Right lung (tissue), 5 donors: ENCODE results near the gene CLSTN3. TPM values are rescaled to one million over a fixed set of nuclear protein-coding genes. Genes with fewer than 3 reads are reported as not detected.
"Not testable (repeated sequence)": the region's sequence is repeated elsewhere in the genome, so short reads cannot be mapped to it uniquely, and the experiment has no call there.

Experiments
- DNase-seq, 2 donors: peaks; one replicate each; pipeline ENCODE4 v3.0.0-alpha.2; 2013
- polyA plus RNA-seq, 5 donors: library from polyadenylated mRNA; unstranded; fragments of 120-200 nt; gene quantifications; one replicate each; pipeline versions ENCODE4 v1.2.1 to v1.2.3, GENCODE V29; 2013; ENCODE audit warnings: inconsistent platforms in 1 of 5, low replicate concordance in 1 of 5; ENCODE audit not compliant: insufficient read length in 5 of 5, insufficient read depth in 1 of 5

The CLSTN3 gene
- polyA plus RNA-seq, 5 donors, result 46.7 to 68.1 (median 63.9) TPM

- DNase-seq, result no peak
Observed at GRCh38 chr12:7101694-7102131, 28.5 kb upstream of the CLSTN3 start.

GRCh38 chr12:7102582-7102981 lies 27.6 kb upstream of the CLSTN3 start:
- no peak for DNase-seq

GRCh38 chr12:7103837-7104584 lies 26.2 kb upstream of the CLSTN3 start:
- no peak for DNase-seq

GRCh38 chr12:7106082-7106481 lies 24.1 kb upstream of the CLSTN3 start:
- no peak for DNase-seq

GRCh38 chr12:7107181-7107580 lies 23.0 kb upstream of the CLSTN3 start:
- not testable (repeated sequence) for DNase-seq

DNA sequence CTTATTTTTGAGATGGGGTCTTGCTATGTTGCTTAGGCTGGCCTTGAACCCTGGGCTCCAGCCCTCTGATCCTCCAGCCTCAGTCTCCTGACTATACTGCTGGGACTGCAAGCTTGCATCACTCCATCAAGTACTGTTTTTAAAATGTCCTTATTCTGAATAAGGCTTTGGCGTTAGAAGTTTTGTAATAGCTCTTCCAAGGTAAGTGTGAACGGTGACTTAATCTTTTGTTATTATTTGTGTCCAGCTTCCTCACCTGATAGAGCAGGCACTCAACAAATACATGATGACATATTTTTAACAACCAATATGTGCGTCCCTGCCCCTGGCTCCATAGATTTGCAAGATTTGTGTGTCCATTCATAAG lies 22.6 kb upstream of the CLSTN3 start:
- DNase-seq, result no peak

- peak; percentile 68 to 71 for DNase-seq
Observed at GRCh38 chr12:7108003-7108795, 22.0 kb upstream of the CLSTN3 start.

GRCh38 chr12:7108796-7109571 lies 21.2 kb upstream of the CLSTN3 start, which contains the start of gene C1RL:
Gene C1RL, minus strand, starts transcription at chr12:7109214. Its CDS starts 34 bp downstream, at chr12:7109180.
- peak; percentile 85 to 88 for DNase-seq

- no peak for DNase-seq
Observed at GRCh38 chr12:7109572-7109920, 20.6 kb upstream of the CLSTN3 start.

- DNase-seq, result no peak
Observed at GRCh38 chr12:7110661-7111060, 19.5 kb upstream of the CLSTN3 start.

DNA sequence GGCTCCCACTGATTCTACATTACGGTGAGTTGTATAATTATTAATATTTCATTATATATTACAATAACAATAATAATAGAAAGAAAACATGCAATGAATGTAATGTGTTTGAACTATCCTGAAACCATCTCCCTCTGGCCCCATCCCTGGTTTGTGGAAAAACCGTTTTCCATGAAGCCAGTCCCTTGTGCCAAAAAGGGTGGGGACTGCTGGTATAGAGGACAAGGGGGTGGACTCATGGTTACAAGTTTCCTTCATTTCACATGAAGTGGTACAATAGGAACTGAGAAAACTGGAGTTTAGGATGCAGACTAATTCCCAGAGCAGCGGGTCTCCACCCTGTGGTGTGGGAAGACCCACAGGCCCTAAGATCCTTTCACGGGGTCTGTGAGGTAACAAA lies 18.1 kb upstream of the CLSTN3 start:
- no peak for DNase-seq

GRCh38 chr12:7113389-7113871 lies 16.7 kb upstream of the CLSTN3 start:
- no peak for DNase-seq

- DNase-seq, result no peak
Observed at GRCh38 chr12:7114008-7114407, 16.2 kb upstream of the CLSTN3 start.

GRCh38 chr12:7114851-7115250 lies 15.3 kb upstream of the CLSTN3 start:
- DNase-seq, result no peak

DNA sequence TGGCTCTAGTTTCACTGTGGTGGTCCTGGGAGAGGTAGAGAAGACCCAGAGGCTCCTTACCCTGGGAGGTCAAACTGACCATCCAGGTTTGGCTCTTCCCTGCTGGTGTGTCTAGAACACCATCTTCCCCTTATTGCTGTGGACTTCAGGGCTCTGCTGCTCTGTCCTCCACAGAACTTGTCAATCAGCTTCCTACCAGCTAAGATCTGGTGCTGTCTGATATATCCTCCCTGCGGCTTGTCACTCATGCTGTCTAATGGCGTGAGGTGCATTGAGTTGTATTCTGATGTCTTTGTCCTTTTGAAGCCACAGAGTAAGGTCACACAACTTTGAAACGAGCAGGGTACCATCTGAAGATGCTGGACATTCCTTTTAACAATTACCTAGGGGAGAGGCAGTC lies 14.0 kb upstream of the CLSTN3 start:
- no peak for DNase-seq

- no peak for DNase-seq
Observed at GRCh38 chr12:7116916-7117315, 13.3 kb upstream of the CLSTN3 start.

DNA sequence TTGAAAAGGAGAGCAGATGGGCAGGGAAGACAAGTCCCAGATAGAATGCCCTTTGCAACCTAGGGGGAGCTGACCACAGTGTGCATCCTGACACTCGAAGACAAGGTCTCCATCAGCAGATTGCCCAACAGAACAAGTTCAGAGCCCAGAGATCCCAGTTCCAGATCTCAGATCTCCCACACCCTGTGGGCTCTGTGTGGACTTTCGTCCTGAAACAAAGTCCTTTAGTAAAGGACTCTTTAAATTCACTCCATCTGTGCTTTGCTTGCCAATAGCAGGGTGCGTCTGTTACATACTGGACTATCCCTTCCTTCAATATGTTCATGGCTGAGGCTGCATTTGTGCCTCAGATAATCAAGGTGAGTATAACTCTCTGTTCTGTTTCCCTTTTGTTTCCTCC lies 12.5 kb upstream of the CLSTN3 start:
- DNase-seq, result no peak

DNA sequence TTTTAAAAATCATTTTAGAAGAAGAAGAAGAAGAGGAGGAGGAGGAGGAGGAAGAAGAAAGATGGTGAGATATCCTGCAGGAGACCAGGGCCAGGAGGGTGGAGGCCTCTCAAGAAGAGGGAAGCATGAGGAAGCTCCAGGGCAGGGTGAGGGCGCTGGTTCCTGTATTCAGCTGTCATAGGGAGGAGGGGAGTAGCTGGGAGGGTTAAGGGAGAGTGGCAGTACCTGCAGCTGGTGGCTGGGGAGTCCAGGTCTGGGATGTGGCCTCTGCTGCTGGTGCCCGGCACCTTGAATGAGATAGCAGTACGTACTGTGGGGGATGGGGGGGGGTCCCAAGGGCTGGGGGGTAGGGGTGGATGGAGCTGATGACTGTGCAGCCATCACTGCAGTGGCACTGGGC lies 11.3 kb upstream of the CLSTN3 start:
- no peak for DNase-seq

- no peak for DNase-seq
Observed at GRCh38 chr12:7120166-7120565, 10.0 kb upstream of the CLSTN3 start.

- DNase-seq, result no peak
Observed at GRCh38 chr12:7121324-7121723, 8.8 kb upstream of the CLSTN3 start.

GRCh38 chr12:7122811-7123769 lies 7.1 kb upstream of the CLSTN3 start:
- no peak for DNase-seq
